GM19351 (cell line): ENCODE data around the gene LRRC30.
"Not testable (repeated sequence)": the region's sequence is repeated elsewhere in the genome, so short reads cannot be mapped to it uniquely, and the experiment has no call there.

Experiments used
- ATAC-seq: cut with Tn5 transposase; IDR thresholded peaks from one replicate; pipeline ENCODE4 v1.9.1; 2021; ENCODE audit warnings: mild to moderate bottlenecking, moderate library complexity; ENCODE audit not compliant: unreplicated experiment

The LRRC30 gene

GRCh38 chr18:7230626-7231349, at the start of gene LRRC30:
Gene LRRC30, plus strand, starts transcription at chr18:7231089. Its CDS starts 50 bp downstream, at chr18:7231139.
- no peak for ATAC-seq

- no peak for ATAC-seq
Observed at GRCh38 chr18:7185701-7186100, 45.2 kb upstream of the LRRC30 start.

DNA sequence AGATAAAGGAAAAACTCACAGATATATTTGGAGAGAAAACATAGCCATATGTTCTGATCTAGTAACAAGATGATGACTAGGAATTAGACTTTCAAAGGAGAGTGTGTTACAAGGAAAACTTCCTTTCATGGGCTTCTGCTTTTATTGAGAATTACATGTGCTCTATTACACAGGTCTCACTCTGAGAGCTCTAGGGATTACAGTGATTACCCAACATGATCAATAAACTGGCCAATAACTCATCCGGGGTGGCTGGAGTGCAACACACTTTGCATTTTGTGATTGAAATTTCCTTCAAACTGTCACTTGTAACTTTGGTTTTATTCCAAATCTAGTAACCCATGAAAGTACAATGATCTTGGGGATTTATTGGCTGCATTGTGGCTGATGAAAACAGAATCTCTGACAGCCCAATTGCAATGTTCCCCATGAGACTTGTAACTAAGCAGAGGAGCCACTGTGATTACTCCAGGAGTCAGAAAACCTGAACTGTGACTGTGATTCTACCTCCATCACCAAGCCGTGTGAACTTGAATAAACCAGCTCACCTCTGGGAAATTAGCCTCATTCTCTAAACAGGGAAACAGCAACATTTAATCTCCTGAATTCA, 40.2 kb upstream of the LRRC30 start:
- no peak for ATAC-seq

- no peak for ATAC-seq
Observed at GRCh38 chr18:7191736-7192135, 39.2 kb upstream of the LRRC30 start.

DNA sequence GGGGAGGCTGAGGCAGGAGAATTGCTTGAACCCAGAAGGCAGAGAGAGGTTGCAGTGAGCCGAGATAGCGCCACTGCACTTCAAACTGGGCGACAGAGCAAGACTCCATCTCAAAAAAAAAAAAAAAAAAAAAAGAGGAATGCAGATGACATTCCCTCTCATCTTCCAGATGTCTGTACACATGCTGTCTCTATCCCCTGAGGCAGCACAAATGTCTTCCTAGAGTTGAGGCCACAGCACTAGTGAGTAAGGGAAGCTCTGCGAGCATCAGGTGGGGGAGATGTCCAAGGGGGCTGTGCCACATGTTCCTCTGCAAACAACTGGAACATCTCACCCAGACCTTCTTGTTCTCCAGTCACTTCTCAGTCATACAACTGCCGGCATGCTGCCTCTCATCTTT, 35.6 kb upstream of the LRRC30 start:
- ATAC-seq = no peak

- ATAC-seq = no peak
Observed at GRCh38 chr18:7196421-7196820, 34.5 kb upstream of the LRRC30 start.

- ATAC-seq = no peak
Observed at GRCh38 chr18:7197854-7198253, 33.0 kb upstream of the LRRC30 start.

- ATAC-seq = no peak
Observed at GRCh38 chr18:7198326-7198725, 32.6 kb upstream of the LRRC30 start.

GRCh38 chr18:7201096-7201495, 29.8 kb upstream of the LRRC30 start:
- ATAC-seq = no peak

GRCh38 chr18:7202169-7202568, 28.7 kb upstream of the LRRC30 start:
- no peak for ATAC-seq

GRCh38 chr18:7203601-7204000, 27.3 kb upstream of the LRRC30 start:
- ATAC-seq = not testable (repeated sequence)

GRCh38 chr18:7205346-7205745, 25.5 kb upstream of the LRRC30 start:
- ATAC-seq = no peak

DNA sequence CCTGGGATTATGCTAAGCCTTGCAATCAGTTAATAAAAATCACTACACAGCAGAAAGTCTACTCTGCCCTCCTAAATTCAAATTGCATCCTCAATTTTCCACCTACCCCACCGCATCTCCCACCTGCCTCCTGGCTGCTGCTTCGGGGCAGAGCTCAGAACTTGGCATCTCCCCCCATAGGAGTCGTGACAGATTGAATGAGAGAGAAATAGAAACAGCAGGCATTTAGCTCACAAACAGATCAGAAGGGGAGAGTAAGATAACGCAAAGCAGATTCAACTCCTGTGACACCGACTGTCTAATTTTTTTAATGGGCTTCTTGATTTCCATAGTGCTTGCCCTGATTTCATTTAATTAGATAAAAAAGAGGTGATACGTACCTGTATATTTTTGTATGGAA, 24.7 kb upstream of the LRRC30 start:
- no peak for ATAC-seq

DNA sequence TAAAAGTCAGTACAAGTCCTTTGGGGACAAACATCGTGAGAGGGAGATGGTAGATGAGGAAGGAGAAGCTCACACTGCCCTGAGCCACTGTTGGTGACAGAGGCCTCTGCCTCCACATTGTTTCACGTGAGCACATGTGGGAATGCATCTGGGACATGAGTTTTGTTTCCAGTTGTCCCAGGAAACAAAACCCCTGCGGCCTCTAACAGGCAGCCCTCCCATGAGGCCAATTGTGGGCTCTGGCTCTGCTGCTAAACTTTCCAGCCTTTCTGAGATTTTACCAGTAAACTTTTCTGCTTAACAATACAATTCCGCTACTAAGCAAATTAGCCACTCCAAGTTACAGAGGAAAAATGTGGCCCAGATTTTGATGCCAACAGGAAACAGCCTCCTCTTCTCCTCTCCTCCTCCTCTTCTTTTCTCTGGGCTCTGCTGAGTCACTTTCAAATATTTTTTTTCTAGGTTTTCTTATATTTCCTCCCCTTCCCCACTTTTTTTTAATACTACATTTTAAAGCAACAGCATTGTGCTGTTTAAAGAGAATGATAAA, 23.4 kb upstream of the LRRC30 start:
- ATAC-seq = no peak

DNA sequence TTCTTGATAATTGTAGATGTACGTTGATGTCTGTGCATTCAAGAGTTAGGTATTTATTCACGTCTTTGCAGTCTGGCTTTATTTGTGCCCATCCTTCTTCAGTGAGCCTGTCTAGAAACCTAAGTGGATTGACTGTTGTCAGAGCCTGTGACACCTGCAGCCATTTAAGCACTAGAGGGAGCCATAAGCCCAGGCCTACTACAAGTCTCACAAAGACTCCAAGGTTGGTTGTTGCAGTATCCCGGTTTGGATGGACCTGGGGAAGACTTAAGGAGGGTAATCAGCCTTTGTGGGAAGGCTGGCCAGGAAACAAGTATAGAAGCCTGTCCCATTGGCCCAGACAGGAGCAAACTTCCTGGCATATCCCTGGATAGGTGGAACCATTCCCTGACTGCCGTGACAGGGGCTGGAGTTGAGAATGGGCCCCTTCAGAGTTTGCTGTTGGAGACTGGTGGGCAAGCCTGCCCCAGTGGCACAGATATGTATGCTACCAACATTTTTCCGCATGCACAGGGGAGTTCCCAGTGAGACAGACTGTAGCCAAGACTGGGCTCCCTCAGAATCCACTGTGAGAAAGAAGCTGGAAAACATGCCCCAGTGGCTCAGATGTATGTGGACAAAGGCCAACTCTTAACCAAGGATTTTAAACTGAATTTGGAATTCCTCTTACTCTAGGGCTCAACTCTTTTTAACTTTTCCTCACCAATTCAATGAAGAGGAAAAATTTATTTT, 9.3 kb upstream of the LRRC30 start:
- no peak for ATAC-seq

DNA sequence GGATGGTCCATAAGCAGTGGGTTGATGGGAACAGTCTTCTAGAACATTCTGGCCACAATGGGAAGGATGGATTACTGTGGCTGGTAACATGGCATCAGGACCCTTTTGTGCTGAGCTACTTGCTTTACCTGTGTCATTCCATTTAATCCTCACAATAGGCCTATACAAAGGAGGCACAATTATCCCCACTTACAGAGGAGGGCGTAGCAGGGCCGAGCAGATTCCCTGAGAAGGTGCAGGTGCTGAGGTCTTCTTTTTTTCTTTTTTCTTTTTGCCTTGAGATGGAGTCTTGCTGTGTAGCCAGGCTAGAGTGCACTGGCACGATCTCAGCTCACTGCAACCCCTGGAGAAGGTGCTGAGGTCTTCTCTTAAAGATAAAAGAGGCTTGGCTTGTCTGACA, 6.7 kb upstream of the LRRC30 start:
- ATAC-seq = no peak

DNA sequence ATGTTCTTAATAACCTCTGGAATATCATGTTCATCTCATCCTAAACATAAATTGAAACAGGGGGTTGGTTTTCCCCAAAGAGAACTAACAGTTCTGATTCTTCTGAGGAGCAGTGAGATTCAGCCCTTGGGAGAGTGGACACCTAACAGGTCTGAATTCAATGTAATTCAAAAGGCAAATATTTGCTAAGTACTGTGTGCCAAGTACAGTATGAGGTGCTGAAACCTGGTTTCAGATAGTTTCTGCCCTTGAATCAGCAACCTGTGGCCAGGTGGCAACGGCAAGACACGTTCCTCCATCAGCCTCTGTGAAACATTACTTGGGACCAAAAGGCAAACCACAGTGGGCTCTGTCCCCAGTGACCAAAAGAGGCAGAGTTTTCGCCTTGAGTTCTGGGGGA, 1.3 kb downstream of the LRRC30 start:
- ATAC-seq = no peak

GRCh38 chr18:7233134-7233810, 2.4 kb downstream of the LRRC30 start:
- ATAC-seq = no peak

DNA sequence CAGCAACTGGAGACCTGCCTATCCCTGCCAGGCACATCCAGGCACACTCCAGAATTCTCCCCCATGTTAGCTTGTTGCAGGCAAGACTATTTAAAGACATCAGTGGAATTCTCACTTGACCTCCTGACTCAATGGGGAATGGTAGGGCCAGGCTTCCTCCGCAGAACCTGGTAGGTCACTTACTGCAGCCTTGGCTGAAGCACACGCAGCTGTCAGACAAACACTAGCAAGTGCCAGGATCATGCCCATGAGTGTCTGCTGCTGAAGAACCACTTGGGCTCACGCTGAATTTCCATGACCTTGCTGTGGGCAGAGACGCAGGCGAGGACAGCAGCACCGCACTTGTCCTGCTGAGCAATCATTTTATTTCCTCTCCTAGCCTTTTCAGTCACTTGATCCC, 3.2 kb downstream of the LRRC30 start:
- no peak for ATAC-seq

GRCh38 chr18:7234956-7235355, 4.1 kb downstream of the LRRC30 start:
- ATAC-seq = no peak

DNA sequence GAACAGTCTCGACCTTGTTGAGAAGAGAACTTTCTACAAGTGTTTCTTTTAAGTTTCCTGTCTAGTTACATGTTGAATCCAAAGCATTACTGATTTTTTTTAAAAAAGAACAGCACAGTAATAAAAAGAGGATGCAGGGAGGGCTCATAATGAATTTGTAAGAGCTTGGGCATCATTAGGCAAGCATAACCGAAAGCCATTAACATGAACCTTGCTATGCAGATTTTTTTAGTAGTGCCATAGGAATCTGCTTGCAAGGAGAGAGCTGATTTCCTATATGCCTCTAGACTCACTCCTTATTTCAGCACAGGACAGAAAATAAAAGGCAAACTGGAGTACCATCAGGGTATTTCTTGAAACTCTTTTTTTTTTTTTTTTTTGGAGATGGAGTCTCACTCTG, 5.2 kb downstream of the LRRC30 start:
- ATAC-seq = no peak
